Uterus (tissue), 4 donors: ENCODE measurements around the gene ELP4. TPM values are rescaled to one million over a fixed set of nuclear protein-coding genes. Genes with fewer than 3 reads are reported as not detected.

Source experiments
- DNase-seq, 2 donors: peaks; one replicate each; pipeline ENCODE4 v3.0.0-alpha.2; 2019 to 2020
- H3K27ac ChIP-seq, 2 donors: fragments of 200-600 bp; sonication (generic); 1 replicate in 1 of 2; 2 replicates in 1 of 2; pipeline ENCODE4 v1.5.1; 2016 to 2018
- H3K27me3 ChIP-seq, 2 donors: fragments of 200-600 bp; sonication (generic); one replicate each; pipeline ENCODE4 v1.5.1; 2018 to 2019; ENCODE audit warnings: control low read depth in 1 of 2
- H3K36me3 ChIP-seq, 2 donors: fragments of 200-600 bp; sonication (generic); one replicate each; pipeline ENCODE4 v1.5.1; 2019; ENCODE audit warnings: control low read depth in 1 of 2
- H3K4me1 ChIP-seq, 2 donors: fragments of 200-600 bp; sonication (generic); one replicate each; pipeline ENCODE4 v1.5.1; 2018 to 2019; ENCODE audit warnings: control low read depth in 1 of 2
- H3K4me3 ChIP-seq, 2 donors: fragments of 200-600 bp; sonication (generic); 1 replicate in 1 of 2; 2 replicates in 1 of 2; pipeline ENCODE4 v1.5.1; 2018 to 2019; ENCODE audit warnings: mild to moderate bottlenecking in 1 of 2
- H3K9me3 ChIP-seq, 2 donors: fragments of 200-600 bp; sonication (generic); one replicate each; pipeline ENCODE4 v1.5.1; 2019; ENCODE audit warnings: control low read depth in 1 of 2
- CTCF ChIP-seq, 4 experiments: fragments of 200-600 bp in 2 of 4; fragments of 450-650 bp in 2 of 4; sonication (generic) in 2 of 4; IDR thresholded peaks; one replicate each; pipeline ENCODE4 v1.5.1; 2016 to 2019; ENCODE audit warnings: antibody characterized with exemption in 4 of 4, mild to moderate bottlenecking in 2 of 4, moderate library complexity in 1 of 4
- POLR2A ChIP-seq, 2 donors: fragments of 450-650 bp; IDR thresholded peaks; one replicate each; pipeline ENCODE4 v1.6.1; 2016; ENCODE audit warnings: antibody characterized with exemption in 2 of 2, mild to moderate bottlenecking in 1 of 2, moderate library complexity in 1 of 2
- intact Hi-C: fragments of 100-400 bp; cut with DNase I; formaldehyde crosslinking; loops from one replicate; pipeline ENCODE4 v1.15.1; 2023; ENCODE audit warnings: low total_unique reads
- total RNA-seq, 4 donors: library from RNA; depleted of rRNA in 3 of 4; stranded (reverse); fragments of >200 nt in 3 of 4; gene quantifications; one replicate each; pipeline versions ENCODE4 v1.1.0 to v1.2.4, GENCODE V29; 2014 to 2023
- donor health status: DM: yes; HTN: yes; CAD: no.

Gene ELP4
- total RNA-seq, 4 donors from 2014 or later = 18.4 to 51.2 (median 21.2) TPM

- no peak overlapping the region for H3K27ac ChIP-seq
- no peak overlapping the region for H3K4me3 ChIP-seq
- TF ChIP-seq CTCF (IDR thresholded peaks at IDR 0.05) = no peak
- no peak for TF ChIP-seq POLR2A (IDR thresholded peaks at IDR 0.05)
- intact Hi-C loops = no loop called here
- no peaks in the 10 kb centered on the region for H3K27me3 ChIP-seq
- no peaks in the 10 kb centered on the region for H3K4me1 ChIP-seq
- no peaks in the 10 kb centered on the region for H3K9me3 ChIP-seq
- no peak for DNase-seq
- no peaks in the 10 kb centered on the region for H3K36me3 ChIP-seq
These were observed 134.3 kb downstream of the ELP4 start for GRCh38 chr11:31643857-31644256.

- Histone ChIP-seq H3K4me1 (no peaks in the 10 kb centered on the region), H3K27ac (no peak overlapping the region), H3K36me3 (no peaks in the 10 kb centered on the region), H3K4me3 (no peak overlapping the region), H3K27me3 (no peaks in the 10 kb centered on the region), H3K9me3 (no peaks in the 10 kb centered on the region)
- TF ChIP-seq POLR2A (IDR thresholded peaks at IDR 0.05) (no peak), CTCF (IDR thresholded peaks at IDR 0.05) (no peak)
- intact Hi-C loops = no loop called here
- no peak for DNase-seq
These were observed 136.2 kb downstream of the ELP4 start for GRCh38 chr11:31645747-31646146.

- no peak overlapping the region for H3K27ac ChIP-seq
- H3K36me3 ChIP-seq = no peaks in the 10 kb centered on the region
- DNase-seq = no peak
- H3K4me1 ChIP-seq = no peaks in the 10 kb centered on the region
- no peaks in the 10 kb centered on the region for H3K27me3 ChIP-seq
- intact Hi-C loops = no loop called here
- H3K9me3 ChIP-seq = no peaks in the 10 kb centered on the region
- H3K4me3 ChIP-seq = no peak overlapping the region
- TF ChIP-seq POLR2A (IDR thresholded peaks at IDR 0.05) (no peak), CTCF (IDR thresholded peaks at IDR 0.05) (no peak)
These were observed 136.6 kb downstream of the ELP4 start for GRCh38 chr11:31646216-31646615.

- Histone ChIP-seq H3K4me1 (no peaks in the 10 kb centered on the region), H3K36me3 (no peaks in the 10 kb centered on the region), H3K27me3 (no peaks in the 10 kb centered on the region), H3K27ac (no peak overlapping the region), H3K9me3 (no peaks in the 10 kb centered on the region), H3K4me3 (no peak overlapping the region)
- intact Hi-C loops = no loop called here
- no peak for DNase-seq
- no peak for TF ChIP-seq POLR2A (IDR thresholded peaks at IDR 0.05)
These were observed 139.8 kb downstream of the ELP4 start for GRCh38 chr11:31649129-31649966.

GRCh38 chr11:31651208-31651607 is 141.6 kb downstream of the ELP4 start:
- Histone ChIP-seq H3K4me1 (no peaks in the 10 kb centered on the region), H3K9me3 (no peaks in the 10 kb centered on the region), H3K4me3 (no peak overlapping the region), H3K27me3 (no peaks in the 10 kb centered on the region), H3K36me3 (no peaks in the 10 kb centered on the region), H3K27ac (no peak overlapping the region)
- intact Hi-C loops = no loop called here
- no peak for TF ChIP-seq CTCF (IDR thresholded peaks at IDR 0.05)
- no peak for TF ChIP-seq POLR2A (IDR thresholded peaks at IDR 0.05)
- DNase-seq = no peak
